Activated naive CD4-positive, alpha-beta T cell treated with anti-CD3 and anti-CD28 coated beads for 36 hours (primary cell): ENCODE data around the gene CSNK1D. TPM values are rescaled to one million over a fixed set of nuclear protein-coding genes. Genes with fewer than 3 reads are reported as not detected.

Source experiments
- CTCF ChIA-PET: fragments of 350-600 bp; sonication (Branson Sonifier 250); formaldehyde crosslinking; loops from one replicate; lab custom pipeline; 2021; ENCODE audit warnings: antibody characterized with exemption; lab: Charles Lee
- DNase-seq: peaks from one replicate; pipeline ENCODE4 v3.0.0-alpha.2; 2020
- H3K27ac Mint-ChIP-seq: one replicate; pipeline ENCODE4 v1.8.0; 2021; ENCODE audit warnings: mild to moderate bottlenecking, mixed read lengths
- H3K27me3 Mint-ChIP-seq: one replicate; pipeline ENCODE4 v1.8.0; 2021; ENCODE audit warnings: low read depth, mixed read lengths
- H3K36me3 Mint-ChIP-seq: one replicate; pipeline ENCODE4 v1.8.0; 2021; ENCODE audit warnings: low read depth, mixed read lengths
- H3K4me1 Mint-ChIP-seq: one replicate; pipeline ENCODE4 v1.8.0; 2021; ENCODE audit warnings: low read depth, mixed read lengths
- H3K4me3 Mint-ChIP-seq: one replicate; pipeline ENCODE4 v1.8.0; 2021; ENCODE audit warnings: mild to moderate bottlenecking, moderate library complexity, mixed read lengths
- H3K9me3 Mint-ChIP-seq: one replicate; pipeline ENCODE4 v1.8.0; 2021; ENCODE audit warnings: mixed read lengths
- intact Hi-C: fragments of 100-400 bp; cut with micrococcal nuclease; formaldehyde crosslinking; loops from one replicate; pipeline ENCODE4 v1.15.1; 2023
- total RNA-seq, 2 experiments: library from RNA; stranded (reverse); gene quantifications; one replicate each; pipeline ENCODE4 v1.2.3, GENCODE V29; 2021

CSNK1D gene
- total RNA-seq, 2 experiments from 2014 or later: 99.8 to 100 TPM

GRCh38 chr17:82219753-82220709 lies 53.5 kb downstream of the CSNK1D start:
- no peak for DNase-seq
- intact Hi-C loops: no loop called here
- peaks cover 13% of the 10 kb centered on the region for H3K4me1 Mint-ChIP-seq
- H3K4me3 Mint-ChIP-seq: no peak overlapping the region
- no peaks in the 10 kb centered on the region for H3K9me3 Mint-ChIP-seq
- no peaks in the 10 kb centered on the region for H3K36me3 Mint-ChIP-seq
- CTCF ChIA-PET: interaction anchor here (0.7 to 1.4 kb wide), 2 partner anchors 19 to 354 kb away, joined by 3 read pairs; no protein-coding TSS in a partner anchor
- H3K27ac Mint-ChIP-seq: no peak overlapping the region
- no peaks in the 10 kb centered on the region for H3K27me3 Mint-ChIP-seq

GRCh38 chr17:82219083-82219482 lies 54.4 kb downstream of the CSNK1D start:
- peaks cover 18% of the 10 kb centered on the region for H3K4me1 Mint-ChIP-seq
- intact Hi-C loops: no loop called here
- CTCF ChIA-PET: no interaction called here
- no peak for DNase-seq
- H3K4me3 Mint-ChIP-seq: no peak overlapping the region
- no peaks in the 10 kb centered on the region for H3K9me3 Mint-ChIP-seq
- H3K36me3 Mint-ChIP-seq: no peaks in the 10 kb centered on the region
- no peaks in the 10 kb centered on the region for H3K27me3 Mint-ChIP-seq
- H3K27ac Mint-ChIP-seq: no peak overlapping the region

GRCh38 chr17:82218349-82219075 lies 55.0 kb downstream of the CSNK1D start:
- no peaks in the 10 kb centered on the region for H3K27me3 Mint-ChIP-seq
- CTCF ChIA-PET: no interaction called here
- intact Hi-C loops: no loop called here
- H3K9me3 Mint-ChIP-seq: no peaks in the 10 kb centered on the region
- H3K36me3 Mint-ChIP-seq: no peaks in the 10 kb centered on the region
- no peak overlapping the region for H3K4me3 Mint-ChIP-seq
- peaks cover 22% of the 10 kb centered on the region for H3K4me1 Mint-ChIP-seq
- DNase-seq: no peak
- no peak overlapping the region for H3K27ac Mint-ChIP-seq

- no peak overlapping the region for H3K4me3 Mint-ChIP-seq
- peaks cover 23% of the 10 kb centered on the region for H3K4me1 Mint-ChIP-seq
- H3K36me3 Mint-ChIP-seq: no peaks in the 10 kb centered on the region
- H3K27ac Mint-ChIP-seq: no peak overlapping the region
- no peaks in the 10 kb centered on the region for H3K27me3 Mint-ChIP-seq
- CTCF ChIA-PET: no interaction called here
- no peak for DNase-seq
- H3K9me3 Mint-ChIP-seq: no peaks in the 10 kb centered on the region
- intact Hi-C loops: no loop called here
These were observed 55.8 kb downstream of the CSNK1D start for GRCh38 chr17:82217530-82218204.

GRCh38 chr17:82217120-82217529 lies 56.4 kb downstream of the CSNK1D start:
- peaks cover 23% of the 10 kb centered on the region for H3K4me1 Mint-ChIP-seq
- DNase-seq: no peak
- no peak overlapping the region for H3K4me3 Mint-ChIP-seq
- no peaks in the 10 kb centered on the region for H3K27me3 Mint-ChIP-seq
- no peaks in the 10 kb centered on the region for H3K36me3 Mint-ChIP-seq
- CTCF ChIA-PET: no interaction called here
- no peaks in the 10 kb centered on the region for H3K9me3 Mint-ChIP-seq
- intact Hi-C loops: no loop called here
- no peak overlapping the region for H3K27ac Mint-ChIP-seq

GRCh38 chr17:82216301-82217119 lies 57.0 kb downstream of the CSNK1D start:
- peak overlapping the region; percentile 2 for H3K27ac Mint-ChIP-seq
- H3K9me3 Mint-ChIP-seq: no peaks in the 10 kb centered on the region
- peaks cover 28% of the 10 kb centered on the region for H3K4me1 Mint-ChIP-seq
- H3K36me3 Mint-ChIP-seq: no peaks in the 10 kb centered on the region
- no peak overlapping the region for H3K4me3 Mint-ChIP-seq
- intact Hi-C loops: no loop called here
- DNase-seq: peak; percentile 66
- CTCF ChIA-PET: no interaction called here
- no peaks in the 10 kb centered on the region for H3K27me3 Mint-ChIP-seq

- no peaks in the 10 kb centered on the region for H3K36me3 Mint-ChIP-seq
- H3K27me3 Mint-ChIP-seq: no peaks in the 10 kb centered on the region
- CTCF ChIA-PET: no interaction called here
- H3K9me3 Mint-ChIP-seq: no peaks in the 10 kb centered on the region
- H3K27ac Mint-ChIP-seq: no peak overlapping the region
- no peak overlapping the region for H3K4me3 Mint-ChIP-seq
- H3K4me1 Mint-ChIP-seq: peaks cover 29% of the 10 kb centered on the region
- DNase-seq: no peak
- intact Hi-C loops: no loop called here
These were observed 57.6 kb downstream of the CSNK1D start for GRCh38 chr17:82215972-82216300.

- intact Hi-C loops: no loop called here
- Mint-ChIP-seq H3K27ac (no peak overlapping the region), H3K27me3 (no peaks in the 10 kb centered on the region), H3K4me1 (peaks cover 29% of the 10 kb centered on the region), H3K36me3 (no peaks in the 10 kb centered on the region), H3K4me3 (no peak overlapping the region), H3K9me3 (no peaks in the 10 kb centered on the region)
- CTCF ChIA-PET: interaction anchor here (1.9 kb wide), 1 partner anchor 10 kb away, joined by 5 read pairs; no protein-coding TSS in a partner anchor
- no peak for DNase-seq
These were observed 58.2 kb downstream of the CSNK1D start for GRCh38 chr17:82215095-82215971.

GRCh38 chr17:82214012-82214628 lies 59.4 kb downstream of the CSNK1D start:
- CTCF ChIA-PET: interaction anchor here (1.9 kb wide), 1 partner anchor 8 kb away, joined by 5 read pairs; no protein-coding TSS in a partner anchor

GRCh38 chr17:82213251-82214011 lies 60.1 kb downstream of the CSNK1D start:
- Mint-ChIP-seq H3K27ac (no peak overlapping the region), H3K4me1 (peaks cover 32% of the 10 kb centered on the region), H3K27me3 (no peaks in the 10 kb centered on the region), H3K9me3 (no peaks in the 10 kb centered on the region), H3K4me3 (peak overlapping the region; percentile 75), H3K36me3 (no peaks in the 10 kb centered on the region)
- intact Hi-C loops: loop anchor here (2.0 kb wide), 1 partner anchor 25 kb away; no protein-coding TSS in a partner anchor
- no peak for DNase-seq
- CTCF ChIA-PET: interaction anchor here (1.7 to 1.9 kb wide), 2 partner anchors 8 to 120 kb away, joined by 3 to 5 read pairs; partner anchors contain the start of gene SECTM1

More at GRCh38 chr17:82214012-82214628, 59.4 kb downstream of the CSNK1D start:
- Mint-ChIP-seq H3K4me3 (peak overlapping the region; percentile 67), H3K9me3 (no peaks in the 10 kb centered on the region), H3K27me3 (no peaks in the 10 kb centered on the region), H3K4me1 (peaks cover 32% of the 10 kb centered on the region), H3K36me3 (no peaks in the 10 kb centered on the region), H3K27ac (no peak overlapping the region)
- intact Hi-C loops: no loop called here
- DNase-seq: no peak
